HepG2 (cell line): ENCODE results near the gene SAPCD2. TPM values are rescaled to one million over a fixed set of nuclear protein-coding genes. Genes with fewer than 3 reads are reported as not detected.

Experiments used
- BHLHE40 ChIP-seq: IDR thresholded peaks from 2 replicates; pipeline ENCODE4 v1.6.1; 2011; ENCODE audit warnings: low read length, improper control_type of control experiment
- DR1 ChIP-seq: sonication (generic); formaldehyde crosslinking; IDR thresholded peaks from 2 replicates; pipeline ENCODE4 v1.8.0; 2021; ENCODE audit warnings: mild to moderate bottlenecking, missing genetic modification reagents, inconsistent platforms
- ELF3 ChIP-seq: IDR thresholded peaks from 2 replicates; pipeline ENCODE4 v1.6.1; 2016; ENCODE audit warnings: missing genetic modification reagents, missing compliant biosample characterization
- ETV6 ChIP-seq: sonication (generic); formaldehyde crosslinking; conservative IDR thresholded peaks from 2 replicates; pipeline ENCODE4 v1.4.0; 2020; ENCODE audit warnings: missing genetic modification reagents
- HNF4A ChIP-seq: sonication (generic); formaldehyde crosslinking; IDR thresholded peaks from 2 replicates; pipeline ENCODE4 v1.4.0; 2020; ENCODE audit warnings: missing genetic modification reagents
- HNRNPL ChIP-seq: fragments of 200-400 bp; formaldehyde crosslinking; IDR thresholded peaks from 2 replicates; pipeline ENCODE4 v1.6.1; 2017; ENCODE audit warnings: mild to moderate bottlenecking, low read depth, low read length
- MTA1 ChIP-seq: sonication (generic); formaldehyde crosslinking; IDR thresholded peaks from 2 replicates; pipeline ENCODE4 v1.4.0; 2020; ENCODE audit warnings: missing genetic modification reagents, mild to moderate bottlenecking, borderline replicate concordance
- NR2F6 ChIP-seq, 2 experiments: IDR thresholded peaks; 2 replicates each; pipeline ENCODE4 v1.6.1; 2016; ENCODE audit warnings: antibody characterized with exemption in 1 of 2, mild to moderate bottlenecking in 1 of 2
- RARA ChIP-seq: IDR thresholded peaks from 2 replicates; pipeline ENCODE4 v1.6.1; 2016; ENCODE audit warnings: missing genetic modification reagents, missing compliant biosample characterization
- SP5 ChIP-seq: IDR thresholded peaks from 2 replicates; pipeline ENCODE4 v1.6.1; 2016; ENCODE audit warnings: low read depth, borderline replicate concordance
- TAF1 ChIP-seq: sonication (generic); formaldehyde crosslinking; IDR thresholded peaks from 2 replicates; pipeline ENCODE4 v1.4.0; 2020; ENCODE audit warnings: missing genetic modification reagents
- TFE3 ChIP-seq: IDR thresholded peaks from 2 replicates; pipeline ENCODE4 v1.6.1; 2016
- TOE1 ChIP-seq: sonication (generic); formaldehyde crosslinking; IDR thresholded peaks from 2 replicates; pipeline ENCODE4 v1.4.0; 2020; ENCODE audit warnings: mild to moderate bottlenecking, missing genetic modification reagents
- ZBTB38 ChIP-seq: sonication (generic); formaldehyde crosslinking; IDR thresholded peaks from 2 replicates; pipeline ENCODE4 v1.5.1; 2020; ENCODE audit warnings: mild to moderate bottlenecking, missing genetic modification reagents
- ZMYM4 ChIP-seq: sonication (generic); formaldehyde crosslinking; IDR thresholded peaks from 2 replicates; pipeline ENCODE4 v1.8.1; 2023; ENCODE audit warnings: mild to moderate bottlenecking, missing genetic modification reagents
- ZNF234 ChIP-seq: sonication (generic); formaldehyde crosslinking; conservative IDR thresholded peaks from 2 replicates; pipeline ENCODE4 v1.5.1; 2020; ENCODE audit warnings: mild to moderate bottlenecking, missing genetic modification reagents
- ZNF264 ChIP-seq: sonication (generic); formaldehyde crosslinking; IDR thresholded peaks from 2 replicates; pipeline ENCODE4 v1.4.0; 2020; ENCODE audit warnings: missing genetic modification reagents
- ZNF335 ChIP-seq: sonication (generic); formaldehyde crosslinking; IDR thresholded peaks from 2 replicates; pipeline ENCODE4 v1.4.0; 2020; ENCODE audit warnings: missing genetic modification reagents
- ZNF383 ChIP-seq: sonication (generic); formaldehyde crosslinking; IDR thresholded peaks from 2 replicates; pipeline ENCODE4 v1.4.0; 2020; ENCODE audit warnings: missing genetic modification reagents, mild to moderate bottlenecking, borderline replicate concordance
- ZNF607 ChIP-seq: sonication (generic); formaldehyde crosslinking; IDR thresholded peaks from 2 replicates; pipeline ENCODE4 v1.5.1; 2020; ENCODE audit warnings: missing genetic modification reagents, mild to moderate bottlenecking, borderline replicate concordance
- ZNF782 ChIP-seq: sonication (generic); formaldehyde crosslinking; IDR thresholded peaks from 2 replicates; pipeline ENCODE4 v1.4.0; 2020; ENCODE audit warnings: missing genetic modification reagents, mild to moderate bottlenecking, borderline replicate concordance
- ZSCAN21 ChIP-seq: sonication (generic); formaldehyde crosslinking; IDR thresholded peaks from 2 replicates; pipeline ENCODE4 v1.8.0; 2022; ENCODE audit warnings: mild to moderate bottlenecking, missing genetic modification reagents, moderate library complexity, borderline replicate concordance
- ZSCAN29 ChIP-seq: sonication (generic); formaldehyde crosslinking; conservative IDR thresholded peaks from 2 replicates; pipeline ENCODE4 v1.4.0; 2020; ENCODE audit warnings: mild to moderate bottlenecking, missing genetic modification reagents
- polyA plus RNA-seq, 8 experiments: library from polyadenylated mRNA; depleted of rRNA in 3 of 8; stranded (reverse) in 7 of 8; unstranded in 1 of 8; fragments of >200 nt; fragmentation: Illumina TruSeq in 4 of 8; extraction: Trizol in 4 of 8; gene quantifications; 2 replicates each; pipeline versions ENCODE4 v1.2.1 to v1.2.3, GENCODE V29; 2011 to 2016; ENCODE audit warnings: low read depth in 4 of 8, missing spikeins in 1 of 8, mixed read lengths in 1 of 8; ENCODE audit not compliant: insufficient read depth in 1 of 8
- total RNA-seq, 5 experiments: library from RNA; depleted of rRNA; stranded (reverse); fragments of >200 nt; fragmentation: Illumina TruSeq; extraction: Trizol; gene quantifications; 2 replicates each; pipeline ENCODE4 v1.2.3, GENCODE V29; 2016; ENCODE audit warnings: low read depth in 1 of 5
- TF ChIP-seq, protein P1 (sequence below): sonication (generic); formaldehyde crosslinking; IDR thresholded peaks from 2 replicates; pipeline ENCODE4 v1.5.0; 2020; ENCODE audit warnings: mild to moderate bottlenecking, low read depth, missing genetic modification reagents, borderline replicate concordance
- TF ChIP-seq, protein P2 (sequence below): IDR thresholded peaks from 2 replicates; pipeline ENCODE4 v1.6.1; 2016; ENCODE audit warnings: low read depth, borderline replicate concordance
- TF ChIP-seq, protein P3 (sequence below): sonication (generic); formaldehyde crosslinking; IDR thresholded peaks from 2 replicates; pipeline ENCODE4 v1.8.1; 2022; ENCODE audit warnings: mild to moderate bottlenecking, missing genetic modification reagents
- TF ChIP-seq, protein P4 (sequence below): sonication (generic); formaldehyde crosslinking; IDR thresholded peaks from 2 replicates; pipeline ENCODE4 v1.5.0; 2020; ENCODE audit warnings: mild to moderate bottlenecking, missing genetic modification reagents, moderate library complexity

The SAPCD2 gene
- total and polyA plus RNA-seq, 2 of the 13 experiments (the other 11 are each of a cell fraction or from before 2014, with no cell fraction given) = 21.9 to 42.8 TPM

- TF ChIP-seq ZNF383 (CRISPR knock-in tag) (no peak), HNRNPL (0 out of 2 replicates have a peak, but pooled peaks have one; percentile 71), HNF4A (0 out of 2 replicates have a peak, but pooled peaks have one; percentile 17), ZSCAN29 (CRISPR knock-in tag) (no peak), SP5 (peak; percentile 71; the same call in 1 of the 2 replicates), ELF3 (CRISPR knock-in tag) (peak; percentile 19; the same call in 1 of the 2 replicates), TAF1 (CRISPR knock-in tag) (no peak), NR2F6 (IDR thresholded peaks at IDR 0.05) (no peak), NR2F6 (CRISPR knock-in tag; IDR thresholded peaks at IDR 0.05) (0 out of 2 replicates have a peak, but pooled peaks have one; percentile 22), ZNF607 (CRISPR knock-in tag) (no peak), ZMYM4 (CRISPR knock-in tag) (no peak), ZNF335 (CRISPR knock-in tag) (no peak), TOE1 (CRISPR knock-in tag) (no peak), BHLHE40 (no peak), ZNF234 (CRISPR knock-in tag) (no peak), TFE3 (CRISPR knock-in tag) (no peak), ZBTB38 (peak; percentile 56; the same call in 1 of the 2 replicates), MTA1 (no peak; the same call in 1 of the 2 replicates), RARA (CRISPR knock-in tag) (no peak), ETV6 (CRISPR knock-in tag) (no peak), DR1 (CRISPR knock-in tag) (peak; percentile 84; the same call in 1 of the 2 replicates), ZNF264 (CRISPR knock-in tag) (no peak), ZNF782 (no peak), ZSCAN21 (CRISPR knock-in tag) (0 out of 2 replicates have a peak, but pooled peaks have one; percentile 47)
- TF ChIP-seq, protein P1, sequence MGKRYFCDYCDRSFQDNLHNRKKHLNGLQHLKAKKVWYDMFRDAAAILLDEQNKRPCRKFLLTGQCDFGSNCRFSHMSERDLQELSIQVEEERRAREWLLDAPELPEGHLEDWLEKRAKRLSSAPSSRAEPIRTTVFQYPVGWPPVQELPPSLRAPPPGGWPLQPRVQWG = no peak
- TF ChIP-seq, protein P2, sequence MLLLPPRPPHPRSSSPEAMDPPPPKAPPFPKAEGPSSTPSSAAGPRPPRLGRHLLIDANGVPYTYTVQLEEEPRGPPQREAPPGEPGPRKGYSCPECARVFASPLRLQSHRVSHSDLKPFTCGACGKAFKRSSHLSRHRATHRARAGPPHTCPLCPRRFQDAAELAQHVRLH (CRISPR knock-in tag) = no peak
- TF ChIP-seq, protein P3, sequence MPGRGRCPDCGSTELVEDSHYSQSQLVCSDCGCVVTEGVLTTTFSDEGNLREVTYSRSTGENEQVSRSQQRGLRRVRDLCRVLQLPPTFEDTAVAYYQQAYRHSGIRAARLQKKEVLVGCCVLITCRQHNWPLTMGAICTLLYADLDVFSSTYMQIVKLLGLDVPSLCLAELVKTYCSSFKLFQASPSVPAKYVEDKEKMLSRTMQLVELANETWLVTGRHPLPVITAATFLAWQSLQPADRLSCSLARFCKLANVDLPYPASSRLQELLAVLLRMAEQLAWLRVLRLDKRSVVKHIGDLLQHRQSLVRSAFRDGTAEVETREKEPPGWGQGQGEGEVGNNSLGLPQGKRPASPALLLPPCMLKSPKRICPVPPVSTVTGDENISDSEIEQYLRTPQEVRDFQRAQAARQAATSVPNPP (CRISPR knock-in tag) = no peak
- TF ChIP-seq, protein P4, sequence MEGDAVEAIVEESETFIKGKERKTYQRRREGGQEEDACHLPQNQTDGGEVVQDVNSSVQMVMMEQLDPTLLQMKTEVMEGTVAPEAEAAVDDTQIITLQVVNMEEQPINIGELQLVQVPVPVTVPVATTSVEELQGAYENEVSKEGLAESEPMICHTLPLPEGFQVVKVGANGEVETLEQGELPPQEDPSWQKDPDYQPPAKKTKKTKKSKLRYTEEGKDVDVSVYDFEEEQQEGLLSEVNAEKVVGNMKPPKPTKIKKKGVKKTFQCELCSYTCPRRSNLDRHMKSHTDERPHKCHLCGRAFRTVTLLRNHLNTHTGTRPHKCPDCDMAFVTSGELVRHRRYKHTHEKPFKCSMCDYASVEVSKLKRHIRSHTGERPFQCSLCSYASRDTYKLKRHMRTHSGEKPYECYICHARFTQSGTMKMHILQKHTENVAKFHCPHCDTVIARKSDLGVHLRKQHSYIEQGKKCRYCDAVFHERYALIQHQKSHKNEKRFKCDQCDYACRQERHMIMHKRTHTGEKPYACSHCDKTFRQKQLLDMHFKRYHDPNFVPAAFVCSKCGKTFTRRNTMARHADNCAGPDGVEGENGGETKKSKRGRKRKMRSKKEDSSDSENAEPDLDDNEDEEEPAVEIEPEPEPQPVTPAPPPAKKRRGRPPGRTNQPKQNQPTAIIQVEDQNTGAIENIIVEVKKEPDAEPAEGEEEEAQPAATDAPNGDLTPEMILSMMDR (CRISPR knock-in tag) = no peak; the same call in 1 of the 2 replicates
Observed at GRCh38 chr9:137021979-137022661, 48.2 kb downstream of the SAPCD2 start (continued).
